Measurements from ENCODE around the gene TSHZ1.

The TSHZ1 gene

GRCh38 chr18:75220551-75221355 is 10.2 kb downstream of the TSHZ1 start:
- DNase-seq (ENCODE audit: low read depth in 2 of 2) = no peak

GRCh38 chr18:75221397-75221796 is 10.8 kb downstream of the TSHZ1 start:
- DNase-seq (ENCODE audit: low read depth in 2 of 2) = no peak

GRCh38 chr18:75221897-75222296 is 11.3 kb downstream of the TSHZ1 start:
- DNase-seq (ENCODE audit: low read depth in 2 of 2) = no peak

DNA sequence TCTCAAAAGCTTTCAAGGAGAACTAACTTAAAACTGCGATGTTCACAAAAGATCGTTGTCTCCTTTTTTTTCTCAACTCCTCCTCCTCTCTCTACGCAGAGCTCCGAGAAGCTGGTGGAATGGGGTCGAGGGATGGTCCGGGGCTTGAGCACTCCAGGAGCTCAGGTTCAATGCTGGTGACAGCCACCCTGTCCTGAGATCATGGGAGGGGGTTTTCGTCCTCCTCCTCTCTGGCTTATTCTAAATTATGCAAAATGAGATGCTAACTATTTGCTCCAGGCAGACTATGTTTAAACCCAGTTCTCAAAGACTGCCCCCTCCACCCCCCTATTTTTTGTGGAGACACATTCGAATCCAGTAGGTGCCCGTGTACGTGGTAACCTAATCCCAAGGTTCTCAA is 11.8 kb downstream of the TSHZ1 start:
- DNase-seq (ENCODE audit: low read depth in 2 of 2) = no peak

GRCh38 chr18:75223687-75224347 is 13.2 kb downstream of the TSHZ1 start:
- DNase-seq (ENCODE audit: low read depth in 2 of 2) = no peak

GRCh38 chr18:75226286-75226955 is 15.8 kb downstream of the TSHZ1 start:
- DNase-seq (ENCODE audit: low read depth in 2 of 2) = no peak

DNA sequence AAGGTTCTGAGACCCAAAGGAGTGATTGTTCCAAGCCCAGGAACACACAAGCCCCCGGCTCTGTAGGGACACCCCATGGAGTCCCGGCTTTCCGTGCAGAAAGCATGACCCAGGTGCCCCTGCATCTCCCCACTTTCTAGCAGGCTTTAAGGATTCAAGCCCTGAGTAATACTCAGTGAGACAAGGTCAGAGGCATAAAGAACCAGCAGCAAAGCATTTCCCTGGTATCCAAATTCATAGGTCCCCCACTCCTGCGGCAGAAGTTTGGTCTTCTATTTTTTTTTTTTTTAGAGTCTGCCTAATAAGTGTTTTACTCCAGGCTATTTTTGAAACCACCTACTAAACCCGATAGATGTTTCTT is 16.3 kb downstream of the TSHZ1 start:
- DNase-seq (ENCODE audit: low read depth in 2 of 2) = no peak

GRCh38 chr18:75227535-75228296 is 17.1 kb downstream of the TSHZ1 start:
- no peak for DNase-seq (ENCODE audit: low read depth in 2 of 2)

DNA sequence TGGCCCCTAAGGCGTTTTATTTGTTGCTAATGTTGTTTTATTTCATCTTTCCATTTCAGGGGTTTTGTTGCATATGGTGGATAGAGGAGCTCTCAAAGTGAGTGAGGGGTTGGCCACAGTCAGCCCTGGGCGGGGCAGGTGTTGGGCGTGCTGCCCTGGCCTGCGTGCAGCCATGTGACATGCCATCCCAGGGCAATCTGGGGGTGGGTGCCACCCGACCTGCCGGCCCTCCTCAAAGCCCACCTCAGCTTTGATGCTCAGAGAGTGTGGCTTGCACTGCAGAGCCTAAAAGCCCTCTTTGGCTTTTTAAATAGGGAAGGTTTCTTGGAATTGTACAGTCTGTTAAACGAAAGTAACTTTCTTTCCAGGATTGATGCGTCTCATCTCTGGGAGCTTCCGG is 18.4 kb downstream of the TSHZ1 start:
- no peak for DNase-seq (ENCODE audit: low read depth in 2 of 2)

DNA sequence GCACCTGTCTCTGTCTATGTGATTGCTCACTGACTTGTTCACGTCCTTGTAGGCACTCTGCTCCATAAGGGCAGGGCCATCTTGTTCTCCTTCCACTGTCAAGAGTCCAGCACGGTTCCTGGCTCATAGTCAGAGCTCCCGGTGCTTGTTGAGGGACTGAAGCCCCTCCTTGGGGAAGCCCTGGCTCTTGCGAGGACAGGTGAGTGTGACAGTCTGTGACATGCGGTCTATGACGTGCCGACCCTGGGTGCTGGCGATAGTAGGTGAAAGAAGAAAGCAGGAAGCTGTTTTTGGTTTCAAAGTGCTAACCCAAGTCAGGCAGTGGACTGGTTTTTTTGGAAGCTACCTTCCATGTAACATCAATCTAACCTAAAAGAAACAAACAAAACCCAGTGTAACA is 18.8 kb downstream of the TSHZ1 start:
- DNase-seq (ENCODE audit: low read depth in 2 of 2) = no peak

DNA sequence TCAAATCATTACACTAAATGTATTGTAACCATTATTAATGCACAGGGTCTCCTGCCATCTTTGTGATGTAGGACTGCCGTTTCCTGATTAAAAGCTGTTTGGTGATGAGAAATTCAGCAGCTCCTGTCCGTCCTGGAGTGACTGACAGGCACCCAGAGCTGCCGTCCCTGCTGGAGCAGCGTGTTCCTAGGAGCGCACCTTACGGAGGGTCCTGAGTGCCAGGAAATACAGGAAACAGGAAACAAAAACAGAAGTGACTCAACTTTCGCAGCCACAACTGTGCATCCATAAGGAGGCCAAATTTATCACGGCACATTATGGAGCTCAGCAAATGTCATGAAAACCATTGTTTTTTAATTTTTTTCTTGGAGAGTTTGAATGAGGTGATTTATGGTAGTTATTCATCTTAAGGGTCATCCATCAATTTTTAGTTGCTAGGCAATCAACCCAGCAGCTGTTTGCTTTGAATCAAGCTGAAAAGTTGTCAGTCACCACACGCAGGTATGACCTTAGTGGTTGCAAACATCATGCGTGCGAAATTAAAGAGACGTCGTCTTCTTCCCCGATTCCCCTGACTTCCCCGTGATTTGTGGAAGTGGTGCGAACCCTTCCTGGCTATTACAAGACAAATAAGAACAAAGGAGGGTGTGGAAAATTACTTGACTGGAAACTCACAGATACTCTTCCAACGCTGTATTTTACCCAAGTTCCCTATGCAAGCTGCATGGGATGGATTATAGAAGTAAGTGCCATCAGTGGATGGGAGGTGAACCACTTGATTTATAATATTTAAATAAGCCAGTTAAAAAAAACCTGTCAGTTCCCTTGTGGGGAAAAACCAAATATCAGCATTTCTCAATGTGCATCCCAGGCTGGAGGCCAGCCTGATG is 19.8 kb downstream of the TSHZ1 start:
- DNase-seq (ENCODE audit: low read depth in 2 of 2) = no peak

DNA sequence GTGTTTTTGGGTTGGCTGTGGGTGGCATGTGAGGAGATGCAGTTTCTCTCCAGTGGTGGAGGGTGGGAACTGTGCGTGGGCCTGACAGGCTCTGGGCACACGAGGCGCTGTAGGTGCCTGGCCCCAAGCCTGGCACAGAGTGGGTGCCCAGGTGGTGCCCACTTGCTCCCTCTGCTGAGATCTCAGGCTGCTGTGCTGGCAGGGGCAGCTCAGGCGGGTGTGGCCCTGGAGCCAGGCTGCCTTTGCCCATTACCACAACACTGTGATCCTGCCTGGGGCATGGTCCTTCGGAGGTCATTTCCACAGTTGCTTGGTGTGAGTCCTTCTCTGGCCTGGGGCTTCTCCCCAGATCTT is 20.4 kb downstream of the TSHZ1 start:
- no peak for DNase-seq (ENCODE audit: low read depth in 2 of 2)

- DNase-seq (ENCODE audit: low read depth in 2 of 2) = no peak
These were observed 24.3 kb downstream of the TSHZ1 start for GRCh38 chr18:75234901-75235300.

GRCh38 chr18:75235896-75236295 is 25.3 kb downstream of the TSHZ1 start:
- DNase-seq (ENCODE audit: low read depth in 2 of 2) = no peak

DNA sequence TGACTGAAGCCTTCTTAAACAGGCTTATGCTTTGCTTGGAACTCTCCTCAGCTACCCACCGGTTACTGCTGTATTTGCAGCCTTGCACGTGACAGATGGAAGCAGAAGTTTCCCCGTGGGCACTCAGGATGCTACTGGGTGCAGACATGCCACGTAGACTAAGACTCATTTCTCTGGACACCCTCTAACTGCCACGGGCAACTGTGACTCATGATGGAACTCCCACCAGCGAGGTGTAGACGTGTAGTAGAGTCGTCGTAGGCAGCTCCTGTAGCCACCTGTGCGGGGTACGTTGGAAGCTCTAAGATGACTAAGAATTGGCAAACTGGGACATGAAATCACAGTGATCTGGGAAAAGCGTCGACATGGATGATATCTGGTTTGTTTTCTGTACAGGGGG is 27.5 kb downstream of the TSHZ1 start:
- no peak for DNase-seq (ENCODE audit: low read depth in 2 of 2)

DNA sequence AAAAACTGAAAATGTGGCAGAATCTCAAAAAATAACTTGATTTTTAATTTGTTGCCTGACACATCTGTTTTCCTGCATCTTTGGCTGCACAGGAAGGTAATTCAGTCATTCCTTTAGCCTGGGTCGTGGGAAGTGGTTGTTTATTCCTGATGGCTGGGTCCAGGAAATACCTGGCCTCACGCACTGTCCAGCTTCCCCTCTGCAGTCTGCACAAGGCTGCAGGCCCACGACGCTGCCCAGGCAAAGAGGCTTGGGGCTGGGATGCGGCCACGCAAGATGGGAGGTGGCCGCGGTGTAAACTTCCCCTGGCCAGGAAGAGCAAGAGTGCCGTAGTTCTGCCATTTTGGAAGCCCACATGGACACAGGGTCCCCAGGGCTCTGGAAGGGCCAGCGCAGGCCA is 28.2 kb downstream of the TSHZ1 start:
- no peak for DNase-seq (ENCODE audit: low read depth in 2 of 2)

DNA sequence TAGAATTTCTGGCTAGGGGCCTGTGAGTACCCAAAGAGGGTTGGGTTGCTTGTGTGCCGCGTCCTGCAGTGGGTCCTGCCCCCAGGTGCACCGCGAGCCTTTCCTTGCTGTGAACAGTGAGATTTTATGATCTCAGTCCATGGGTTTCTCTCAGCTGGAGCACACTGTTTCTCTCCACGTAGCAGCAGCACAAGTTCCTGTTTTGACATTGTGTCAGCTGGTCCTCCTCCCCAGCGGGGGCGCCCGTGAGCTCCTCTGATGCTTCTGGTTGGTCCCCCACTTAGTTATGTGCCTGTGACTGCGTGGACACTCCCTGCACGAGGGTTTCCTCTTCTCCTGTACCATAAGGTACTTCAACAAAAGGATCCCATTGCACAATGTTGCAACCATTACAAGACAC is 29.8 kb downstream of the TSHZ1 start:
- no peak for DNase-seq (ENCODE audit: low read depth in 2 of 2)

GRCh38 chr18:75241705-75242104 is 31.1 kb downstream of the TSHZ1 start:
- DNase-seq (ENCODE audit: low read depth in 2 of 2) = no peak

DNA sequence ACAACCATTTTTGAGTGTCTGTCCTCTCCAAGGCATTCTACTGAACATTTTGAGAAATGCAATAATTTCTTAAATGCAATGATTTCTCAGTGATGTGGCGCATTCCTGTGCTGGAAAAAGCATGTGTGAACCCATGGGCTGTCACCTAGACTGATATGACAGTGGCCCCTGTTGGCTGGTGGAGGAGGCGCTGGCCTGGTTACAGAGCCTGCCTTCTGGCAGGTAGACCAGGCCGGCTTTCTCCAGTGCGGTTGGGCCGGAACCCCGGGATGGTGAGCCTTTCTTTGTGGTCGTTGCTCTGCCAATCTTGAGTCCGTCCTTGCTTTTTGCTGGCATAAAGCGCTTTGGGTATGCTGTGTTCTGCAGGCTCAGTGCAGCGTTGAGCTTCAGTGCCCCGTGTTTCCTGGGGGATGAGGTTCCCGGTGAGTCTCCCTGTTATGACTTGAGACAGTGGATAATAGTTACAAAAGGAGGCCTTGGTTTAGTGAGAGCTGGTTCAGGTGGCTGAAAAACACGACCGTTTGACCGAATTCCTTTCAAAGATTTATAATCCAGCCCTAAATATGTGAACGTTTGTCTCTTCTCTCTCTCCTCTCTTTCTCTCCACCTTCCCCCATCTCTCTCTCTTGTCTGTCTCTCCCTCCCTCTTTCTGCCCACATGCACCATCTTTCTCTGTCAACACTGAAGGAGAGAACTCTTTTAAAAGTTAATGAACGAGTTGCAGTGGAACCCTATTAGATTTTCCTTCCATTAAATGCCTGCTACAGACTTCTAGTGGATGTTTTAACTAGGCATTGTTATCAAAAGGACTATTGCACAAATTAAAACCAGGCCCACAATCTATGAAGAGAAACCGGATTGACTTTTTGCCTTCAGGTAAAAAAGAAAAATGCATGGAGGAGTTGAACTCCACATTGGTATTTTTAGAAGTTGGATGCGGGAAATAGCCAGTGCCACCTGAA is 34.0 kb downstream of the TSHZ1 start:
- DNase-seq (ENCODE audit: low read depth in 2 of 2) = no peak

Data from stimulated activated CD4-positive, alpha-beta T cell treated with anti-CD3 and anti-CD28 coated beads, Interleukin-4, amount 100 ng/mL, for 48 hours (primary cell).